Astrocyte (in vitro differentiated cells and primary cell): ENCODE measurements around the gene FBXO8. TPM values are rescaled to one million over a fixed set of nuclear protein-coding genes. Genes with fewer than 3 reads are reported as not detected.

Source experiments
- DNase-seq: peaks from one replicate; pipeline ENCODE4 v3.0.0-alpha.2; 2010; ENCODE audit warnings: low read depth
- FAIRE-seq: peaks from 2 replicates; lab custom pipeline; 2011; peaks lifted over from hg19 to GRCh38; lab: Jason Lieb, UNC
- H2AFZ ChIP-seq: 2 replicates; pipeline ENCODE4 v1.6.0; 2012; ENCODE audit warnings: low read depth, low read length, inconsistent platforms
- H3K27ac ChIP-seq: 2 replicates; pipeline ENCODE4 v1.5.1; 2011; ENCODE audit warnings: low read depth, low read length, inconsistent platforms
- H3K27me3 ChIP-seq: 2 replicates; pipeline ENCODE4 v1.6.0; 2011; ENCODE audit warnings: low read length, inconsistent platforms; ENCODE audit not compliant: insufficient read depth
- H3K36me3 ChIP-seq: 2 replicates; pipeline ENCODE4 v1.5.1; 2011; ENCODE audit warnings: low read length, inconsistent platforms; ENCODE audit not compliant: insufficient read depth
- H3K4me1 ChIP-seq: 2 replicates; pipeline ENCODE4 v1.5.1; 2011; ENCODE audit warnings: low read length, inconsistent platforms; ENCODE audit not compliant: insufficient read depth
- H3K4me2 ChIP-seq: 2 replicates; pipeline ENCODE4 v1.6.0; 2012; ENCODE audit warnings: low read length, inconsistent platforms
- H3K4me3 ChIP-seq: 2 replicates; pipeline ENCODE4 v1.5.1; 2011; ENCODE audit warnings: low read depth, mild to moderate bottlenecking, low read length, inconsistent platforms; ENCODE audit not compliant: insufficient read depth
- H3K79me2 ChIP-seq: 2 replicates; pipeline ENCODE4 v1.6.0; 2012; ENCODE audit warnings: mild to moderate bottlenecking, low read length, inconsistent platforms; ENCODE audit not compliant: insufficient read depth
- H3K9ac ChIP-seq: 2 replicates; pipeline ENCODE4 v1.6.0; 2012; ENCODE audit warnings: mild to moderate bottlenecking, low read length, inconsistent platforms
- H3K9me3 ChIP-seq: 2 replicates; pipeline ENCODE4 v1.5.1; 2012; ENCODE audit warnings: low read depth, mild to moderate bottlenecking, low read length, inconsistent platforms; ENCODE audit not compliant: insufficient read depth
- H4K20me1 ChIP-seq: 2 replicates; pipeline ENCODE4 v1.6.0; 2012; ENCODE audit warnings: low read length, inconsistent platforms; ENCODE audit not compliant: insufficient read depth
- H3K27ac Mint-ChIP-seq: one replicate; pipeline ENCODE4 v1.8.0; 2021; ENCODE audit warnings: mild to moderate bottlenecking, mixed read lengths; ENCODE audit not compliant: unreplicated experiment
- H3K27me3 Mint-ChIP-seq: one replicate; pipeline ENCODE4 v1.8.0; 2021; ENCODE audit warnings: low read depth, mixed read lengths; ENCODE audit not compliant: unreplicated experiment
- H3K36me3 Mint-ChIP-seq: one replicate; pipeline ENCODE4 v1.8.0; 2021; ENCODE audit warnings: low read depth, mixed read lengths; ENCODE audit not compliant: unreplicated experiment
- H3K4me1 Mint-ChIP-seq: one replicate; pipeline ENCODE4 v1.8.0; 2021; ENCODE audit warnings: low read depth, mixed read lengths; ENCODE audit not compliant: unreplicated experiment
- H3K4me3 Mint-ChIP-seq: one replicate; pipeline ENCODE4 v1.8.0; 2021; ENCODE audit warnings: mild to moderate bottlenecking, moderate library complexity, mixed read lengths; ENCODE audit not compliant: unreplicated experiment
- H3K9me3 Mint-ChIP-seq: one replicate; pipeline ENCODE4 v1.8.0; 2021; ENCODE audit warnings: mild to moderate bottlenecking, mixed read lengths; ENCODE audit not compliant: unreplicated experiment
- EZH2 ChIP-seq: IDR thresholded peaks from 2 replicates; pipeline ENCODE4 v1.6.1; 2012; ENCODE audit warnings: mild to moderate bottlenecking, low read length, inconsistent platforms; ENCODE audit not compliant: insufficient read depth
- total RNA-seq: library from RNA; stranded (reverse); gene quantifications from 2 replicates; pipeline ENCODE4 v1.2.1, GENCODE V29; 2021
- TF ChIP-seq, protein P1 (sequence below): IDR thresholded peaks from 2 replicates; pipeline ENCODE4 v1.5.1; 2011; ENCODE audit warnings: low read depth, mild to moderate bottlenecking, inconsistent platforms, low read length, moderate library complexity; ENCODE audit not compliant: insufficient read depth

FBXO8 gene
- total RNA-seq, 1 donor from 2014 or later = 13.1 TPM

DNA sequence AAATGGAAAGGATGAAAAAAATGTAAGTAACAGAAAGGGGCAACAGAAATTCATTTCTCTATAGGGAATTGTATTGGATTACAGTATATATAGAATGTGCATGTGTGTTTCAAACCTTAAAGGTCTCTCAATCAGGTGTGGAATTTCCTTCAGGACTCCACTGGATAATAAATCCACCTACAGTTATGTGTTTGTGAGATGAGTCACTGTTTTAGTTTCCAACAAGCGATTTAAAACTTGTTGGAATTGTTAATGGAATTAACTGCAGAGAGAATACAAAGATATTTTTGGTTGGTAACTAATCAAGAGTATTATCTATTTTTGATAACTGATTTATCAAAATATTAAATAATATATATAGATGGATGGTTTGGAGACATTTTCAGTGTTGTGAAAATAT, 33.1 kb upstream of the FBXO8 start:
- no peak for FAIRE-seq
- no peak overlapping the region for H3K27ac ChIP-seq
- H3K9me3 Mint-ChIP-seq = no peaks in the 10 kb centered on the region

DNA sequence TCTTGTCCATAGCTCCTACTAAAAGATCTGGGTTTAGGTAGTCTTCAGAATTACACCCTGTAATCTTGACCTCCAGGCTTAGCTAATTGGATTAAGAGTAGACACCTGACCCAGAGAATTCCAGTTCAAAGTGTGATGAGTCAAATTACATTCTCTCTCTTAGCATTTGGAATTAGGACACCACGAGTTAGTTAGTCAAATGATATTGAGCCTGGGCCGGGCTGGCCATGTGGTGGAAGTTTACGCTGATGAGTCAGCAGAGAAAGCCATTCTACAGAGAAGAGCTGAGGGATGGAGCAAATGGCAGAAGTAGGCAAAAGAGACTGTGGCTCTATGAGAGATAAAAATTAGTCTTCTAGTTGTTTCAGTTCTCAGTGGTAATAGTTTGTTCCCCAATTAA, 31.3 kb upstream of the FBXO8 start:
- Histone ChIP-seq H3K4me2 (no peak overlapping the region), H3K4me3 (no peak overlapping the region), H3K36me3 (no peaks in the 10 kb centered on the region), H3K27me3 (no peaks in the 10 kb centered on the region), H3K9ac (no peak overlapping the region), H3K9me3 (no peaks in the 10 kb centered on the region), H2AFZ (no peak overlapping the region), H3K79me2 (no peaks in the 10 kb centered on the region), H4K20me1 (no peaks in the 10 kb centered on the region), H3K4me1 (peaks cover 4% of the 10 kb centered on the region), H3K27ac (no peak overlapping the region)
- Mint-ChIP-seq H3K36me3 (peaks cover 4% of the 10 kb centered on the region), H3K27me3 (no peaks in the 10 kb centered on the region), H3K4me1 (peaks cover 18% of the 10 kb centered on the region), H3K27ac (peak overlapping the region; percentile 27), H3K4me3 (no peak overlapping the region), H3K9me3 (no peaks in the 10 kb centered on the region)
- TF ChIP-seq, protein P1, sequence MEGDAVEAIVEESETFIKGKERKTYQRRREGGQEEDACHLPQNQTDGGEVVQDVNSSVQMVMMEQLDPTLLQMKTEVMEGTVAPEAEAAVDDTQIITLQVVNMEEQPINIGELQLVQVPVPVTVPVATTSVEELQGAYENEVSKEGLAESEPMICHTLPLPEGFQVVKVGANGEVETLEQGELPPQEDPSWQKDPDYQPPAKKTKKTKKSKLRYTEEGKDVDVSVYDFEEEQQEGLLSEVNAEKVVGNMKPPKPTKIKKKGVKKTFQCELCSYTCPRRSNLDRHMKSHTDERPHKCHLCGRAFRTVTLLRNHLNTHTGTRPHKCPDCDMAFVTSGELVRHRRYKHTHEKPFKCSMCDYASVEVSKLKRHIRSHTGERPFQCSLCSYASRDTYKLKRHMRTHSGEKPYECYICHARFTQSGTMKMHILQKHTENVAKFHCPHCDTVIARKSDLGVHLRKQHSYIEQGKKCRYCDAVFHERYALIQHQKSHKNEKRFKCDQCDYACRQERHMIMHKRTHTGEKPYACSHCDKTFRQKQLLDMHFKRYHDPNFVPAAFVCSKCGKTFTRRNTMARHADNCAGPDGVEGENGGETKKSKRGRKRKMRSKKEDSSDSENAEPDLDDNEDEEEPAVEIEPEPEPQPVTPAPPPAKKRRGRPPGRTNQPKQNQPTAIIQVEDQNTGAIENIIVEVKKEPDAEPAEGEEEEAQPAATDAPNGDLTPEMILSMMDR = no peak
- no peak for TF ChIP-seq EZH2
- no peak for FAIRE-seq
- DNase-seq = peak; percentile 71

More for the DNA sequence above, 33.1 kb upstream of the FBXO8 start:
- H3K36me3 ChIP-seq = no peaks in the 10 kb centered on the region
- peak; percentile 39 for DNase-seq
- Mint-ChIP-seq H3K4me3 (no peak overlapping the region), H3K36me3 (peaks cover 4% of the 10 kb centered on the region), H3K4me1 (peaks cover 18% of the 10 kb centered on the region), H3K27me3 (no peaks in the 10 kb centered on the region), H3K27ac (no peak overlapping the region)
- H3K4me3 ChIP-seq = no peak overlapping the region
- H3K79me2 ChIP-seq = no peaks in the 10 kb centered on the region
- TF ChIP-seq EZH2 = no peak
- TF ChIP-seq, protein P1 = no peak
- no peaks in the 10 kb centered on the region for H4K20me1 ChIP-seq
- peaks cover 4% of the 10 kb centered on the region for H3K4me1 ChIP-seq
- H3K4me2 ChIP-seq = no peak overlapping the region
- no peaks in the 10 kb centered on the region for H3K9me3 ChIP-seq
- no peak overlapping the region for H2AFZ ChIP-seq
- no peaks in the 10 kb centered on the region for H3K27me3 ChIP-seq
- no peak overlapping the region for H3K9ac ChIP-seq

DNA sequence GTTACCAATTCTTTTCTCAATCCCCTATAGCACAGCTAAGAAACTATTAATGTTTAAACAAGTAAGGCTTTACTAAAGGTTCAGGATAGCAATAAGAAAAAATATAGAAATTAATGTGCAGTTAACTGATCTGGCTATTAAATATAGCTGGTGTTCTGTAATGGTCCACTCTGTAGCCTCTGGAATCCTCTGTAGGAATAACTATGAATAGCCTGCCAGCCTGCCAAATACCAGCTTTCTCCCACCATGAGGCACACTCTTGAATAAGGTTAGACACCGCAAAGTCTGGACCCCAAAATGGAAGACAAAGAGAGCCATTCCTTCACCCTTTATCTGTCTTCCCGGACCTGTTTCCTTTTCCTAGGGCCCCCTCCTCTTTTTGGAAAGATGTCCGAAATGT, 30.8 kb upstream of the FBXO8 start:
- DNase-seq (no peak), FAIRE-seq (no peak)
- Histone ChIP-seq H3K9ac (no peak overlapping the region), H3K36me3 (no peaks in the 10 kb centered on the region), H3K4me2 (no peak overlapping the region), H3K9me3 (no peaks in the 10 kb centered on the region), H2AFZ (no peak overlapping the region), H4K20me1 (no peaks in the 10 kb centered on the region), H3K4me1 (peaks cover 4% of the 10 kb centered on the region), H3K27ac (no peak overlapping the region), H3K27me3 (no peaks in the 10 kb centered on the region), H3K4me3 (no peak overlapping the region), H3K79me2 (no peaks in the 10 kb centered on the region)
- no peaks in the 10 kb centered on the region for H3K9me3 Mint-ChIP-seq
- TF ChIP-seq, protein P1 = no peak
- TF ChIP-seq EZH2 = no peak
- H3K36me3 Mint-ChIP-seq = peaks cover 4% of the 10 kb centered on the region
- no peaks in the 10 kb centered on the region for H3K27me3 Mint-ChIP-seq
- H3K4me3 Mint-ChIP-seq = no peak overlapping the region
- H3K27ac Mint-ChIP-seq = peak overlapping the region; percentile 27
- H3K4me1 Mint-ChIP-seq = peaks cover 18% of the 10 kb centered on the region
